Measurements from ENCODE around the gene RLN3. TPM values are rescaled to one million over a fixed set of nuclear protein-coding genes. Genes with fewer than 3 reads are reported as not detected.
"Not testable (repeated sequence)": the region's sequence is repeated elsewhere in the genome, so short reads cannot be mapped to it uniquely, and the experiment has no call there.

Gene RLN3
- total RNA-seq, 1 experiment from 2014 or later: not detected

DNA sequence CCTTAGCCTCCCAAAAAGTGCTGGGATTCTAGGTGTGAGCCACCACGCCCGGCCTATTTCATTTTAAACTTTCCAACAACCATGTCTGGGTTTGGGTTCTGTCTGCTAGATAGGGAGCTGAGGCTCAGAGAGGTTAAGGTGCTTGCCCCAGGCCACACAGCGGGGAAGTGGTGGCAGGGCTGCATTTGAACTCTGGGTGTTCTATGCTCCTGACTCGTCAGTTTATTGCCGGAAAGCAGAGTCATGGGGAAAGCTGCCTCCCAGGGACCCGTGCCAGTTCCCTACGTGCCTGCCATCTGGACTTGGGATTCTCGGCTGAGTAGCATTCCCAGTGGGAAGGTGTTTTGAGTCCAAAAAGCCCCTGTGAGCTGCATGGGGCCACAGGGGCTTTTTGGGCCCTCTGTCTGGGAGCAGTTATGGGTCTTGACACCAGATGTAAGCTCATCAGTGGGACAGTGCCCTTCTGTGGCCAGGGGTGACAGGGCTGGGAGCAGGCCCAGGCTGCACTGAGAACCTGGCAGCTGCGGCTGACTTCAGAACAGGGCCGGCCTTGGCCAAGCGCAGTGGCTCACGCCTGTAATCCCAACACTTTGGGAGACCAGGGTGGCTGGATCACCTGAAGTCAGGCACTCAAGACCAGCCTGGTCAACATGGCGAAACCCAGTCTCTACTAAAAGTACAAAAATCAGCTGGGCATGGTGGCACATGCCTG is 32.8 kb upstream of the RLN3 start:
- peak; percentile 32 for DNase-seq (ENCODE audit: low read depth)

DNA sequence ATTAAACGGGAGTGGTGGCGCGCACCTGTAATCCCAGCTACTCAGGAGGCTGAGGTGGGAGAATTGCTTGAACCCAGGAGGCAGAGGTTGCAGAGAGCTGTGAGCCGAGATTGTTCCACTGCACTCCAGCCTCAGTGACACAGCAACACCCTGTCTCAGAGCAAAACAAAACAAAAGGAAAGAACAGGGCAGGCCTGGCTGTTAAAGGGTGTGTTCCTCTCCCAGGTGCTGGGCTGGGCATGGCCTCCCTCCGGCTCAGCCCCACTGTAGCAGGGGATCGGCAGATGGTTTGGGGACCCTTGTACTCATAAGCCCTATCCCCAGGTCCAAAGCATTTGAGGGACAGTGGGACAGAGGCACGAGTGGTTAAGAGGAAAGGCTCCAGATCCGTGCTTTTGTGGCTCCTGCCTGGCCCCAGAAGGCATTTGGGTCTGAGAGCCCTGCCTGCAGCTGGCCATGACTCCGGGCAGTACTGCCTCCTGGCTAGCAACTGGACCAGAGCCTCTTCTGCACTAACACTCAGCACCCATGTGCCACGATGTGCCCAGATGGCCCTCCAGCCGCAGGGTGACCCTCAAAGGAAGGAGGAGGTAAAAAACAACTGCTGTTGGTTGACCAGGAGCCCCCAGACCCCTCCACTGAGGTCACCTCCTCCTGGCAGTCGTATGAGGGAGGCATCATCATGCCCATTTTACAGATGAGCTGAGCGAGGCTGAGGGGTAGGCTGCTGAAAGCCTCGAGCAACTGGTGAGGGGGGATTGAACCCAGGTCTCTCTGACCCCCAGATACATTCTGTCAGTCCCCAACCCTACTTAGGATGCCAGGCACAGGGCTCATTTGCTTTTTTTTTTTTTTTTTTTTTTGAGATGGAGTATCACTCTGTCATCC is 31.8 kb upstream of the RLN3 start:
- no peak for DNase-seq (ENCODE audit: low read depth)

DNA sequence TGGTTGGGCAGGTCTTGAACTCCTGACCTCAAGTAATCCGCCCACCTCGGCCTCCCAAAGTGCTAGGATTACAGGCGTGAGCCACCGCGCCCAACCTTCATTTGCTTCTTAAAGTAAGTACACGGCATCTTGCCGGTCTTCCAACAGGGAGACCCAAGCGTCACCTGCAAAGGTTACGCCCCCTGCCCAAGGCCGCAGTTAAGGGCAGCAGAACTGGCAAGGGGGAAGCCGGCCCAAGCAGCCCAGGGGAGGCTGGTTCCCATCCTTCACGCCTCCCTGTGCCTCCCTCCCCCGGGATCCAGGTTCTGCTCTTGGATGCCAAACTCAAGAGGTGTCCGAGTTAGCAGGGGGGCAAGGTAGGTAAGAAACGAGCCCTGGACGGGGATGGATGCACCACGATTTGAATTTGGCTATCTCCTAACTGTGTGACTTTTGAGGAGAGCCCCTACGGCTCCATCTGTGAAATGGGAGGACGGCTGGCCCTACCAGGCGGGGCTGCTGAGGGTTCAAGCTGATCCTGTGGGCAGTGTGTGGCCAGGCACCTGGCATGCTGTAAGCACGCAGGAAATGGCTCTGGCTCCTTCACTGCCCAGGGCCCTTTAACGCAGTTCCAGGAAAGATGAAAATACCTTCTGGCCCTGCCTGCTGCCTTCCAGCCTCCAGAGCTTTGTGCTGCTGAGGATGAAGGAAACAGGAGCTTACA is 30.9 kb upstream of the RLN3 start:
- no peak for DNase-seq (ENCODE audit: low read depth)

GRCh38 chr19:13997631-13997962 is 30.4 kb upstream of the RLN3 start:
- DNase-seq (ENCODE audit: low read depth): no peak

DNA sequence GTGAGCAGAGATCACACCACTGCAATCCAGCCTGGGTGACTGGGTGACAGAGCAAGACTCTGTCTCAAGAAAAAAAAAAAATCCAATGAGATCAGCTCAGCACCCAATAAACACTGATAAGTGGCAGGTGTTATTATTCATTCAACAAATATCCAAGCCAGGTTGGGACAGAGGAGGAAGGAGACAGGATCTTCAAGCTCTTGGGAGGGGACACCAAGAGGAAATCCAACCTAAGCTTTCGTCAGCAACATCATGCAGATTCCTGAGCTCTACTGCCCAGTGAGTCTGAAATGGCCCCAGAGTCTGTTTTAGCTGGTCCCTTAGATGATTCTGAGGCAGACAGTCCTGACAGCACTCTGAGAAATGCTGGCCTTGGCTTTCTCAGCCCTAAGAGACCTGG is 29.5 kb upstream of the RLN3 start:
- no peak for DNase-seq (ENCODE audit: low read depth)

- DNase-seq (ENCODE audit: low read depth): no peak
Observed at GRCh38 chr19:13999085-13999484, 28.9 kb upstream of the RLN3 start.

- no peak for DNase-seq (ENCODE audit: low read depth)
Observed at GRCh38 chr19:14000691-14001375, 27.1 kb upstream of the RLN3 start.

- no peak for DNase-seq (ENCODE audit: low read depth)
Observed at GRCh38 chr19:14002571-14003250, 25.2 kb upstream of the RLN3 start.

DNA sequence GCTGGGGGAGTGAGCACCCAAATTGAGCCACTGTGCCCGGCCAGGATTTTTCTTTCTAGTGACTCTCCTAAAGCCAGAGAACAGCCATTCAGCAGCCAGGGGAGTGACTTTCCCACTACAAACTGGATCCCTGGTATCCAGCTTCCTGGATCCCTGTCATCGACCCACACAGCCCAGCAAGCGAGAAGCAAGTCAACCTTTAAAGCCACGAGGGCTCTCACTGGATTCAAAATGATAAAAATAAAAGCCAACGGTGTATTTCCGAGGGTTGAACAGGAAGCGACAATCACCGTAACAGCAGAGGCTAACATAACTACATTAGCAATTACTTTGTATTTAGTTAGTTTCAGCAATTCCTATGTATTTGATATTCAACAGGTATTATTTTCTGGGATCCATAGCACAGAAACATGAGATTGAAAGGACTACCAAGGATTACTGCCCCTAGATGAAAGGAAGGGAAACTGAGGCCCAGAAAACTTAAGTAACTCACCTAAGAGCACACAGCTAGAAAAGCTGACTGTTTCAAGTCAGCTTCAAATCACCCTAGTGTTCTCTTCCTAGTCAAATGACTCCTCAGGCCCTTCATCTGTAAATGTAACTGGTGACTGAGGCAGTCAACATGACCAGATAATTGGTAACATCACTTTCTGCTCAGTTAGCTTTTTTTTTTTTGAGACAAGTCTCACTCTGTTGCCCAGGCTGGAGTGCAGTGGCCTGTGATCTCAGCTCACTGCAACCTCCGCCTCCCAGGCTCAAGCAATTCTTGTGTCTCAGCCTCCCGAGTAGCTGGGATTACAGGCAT is 24.5 kb upstream of the RLN3 start:
- no peak for DNase-seq (ENCODE audit: low read depth)

- no peak for DNase-seq (ENCODE audit: low read depth)
Observed at GRCh38 chr19:14004619-14005348, 23.2 kb upstream of the RLN3 start.

- peak; percentile 89 for DNase-seq (ENCODE audit: low read depth)
Observed at GRCh38 chr19:14005349-14006084, 22.4 kb upstream of the RLN3 start.

- DNase-seq (ENCODE audit: low read depth): peak; percentile 99
Observed at GRCh38 chr19:14006085-14006765, 21.7 kb upstream of the RLN3 start, which contains the start of gene RFX1. TSS of gene RFX1 (minus strand) at chr19:14006320. CDS start at chr19:13993843, 12,477 bp downstream.

GRCh38 chr19:14006766-14007562 is 21.0 kb upstream of the RLN3 start:
- no peak for DNase-seq (ENCODE audit: low read depth)

- DNase-seq (ENCODE audit: low read depth): no peak
Observed at GRCh38 chr19:14012378-14012915, 15.5 kb upstream of the RLN3 start.

GRCh38 chr19:14015524-14016035 is 12.4 kb upstream of the RLN3 start:
- no peak for DNase-seq (ENCODE audit: low read depth)

- DNase-seq (ENCODE audit: low read depth): no peak
Observed at GRCh38 chr19:14019100-14019499, 8.8 kb upstream of the RLN3 start.

DNA sequence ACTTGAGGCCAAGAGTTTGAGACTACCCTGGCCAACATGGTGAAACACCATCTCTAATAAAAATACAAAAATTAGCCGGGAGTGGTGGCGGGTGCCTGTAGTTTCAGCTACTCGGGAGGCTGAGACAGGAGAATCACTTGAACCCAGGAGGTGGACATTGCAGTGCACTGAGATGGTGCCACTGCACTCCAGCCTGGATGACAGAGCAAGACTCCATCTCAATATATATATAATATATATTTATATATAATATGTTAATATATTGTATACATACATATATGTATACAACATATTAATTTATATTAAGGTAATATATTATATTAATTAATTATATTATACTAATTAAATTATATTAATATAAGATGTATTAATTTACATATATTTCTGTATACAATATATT is 8.2 kb upstream of the RLN3 start:
- not testable (repeated sequence) for DNase-seq (ENCODE audit: low read depth)

All from Daoy (cell line).